SIG-M5 treated with dmso at 0.1 percent for 504 hours (cell line): ENCODE measurements around the gene HDAC9.
A peak's percentile ranks its signal among the peaks of the same experiment; 100 is the strongest.
"Not testable (repeated sequence)": the region's sequence is repeated elsewhere in the genome, so short reads cannot be mapped to it uniquely, and the experiment has no call there.

ENCODE experiments used
- DNase-seq: peaks from one replicate; lab custom pipeline; 2025; ENCODE audit not compliant: unreplicated experiment; lab: John Stamatoyannopoulos, UW

HDAC9 gene

GRCh38 chr7:18996583-18996982 lies 501.0 kb downstream of the HDAC9 start:
- DNase-seq = no peak

GRCh38 chr7:18997477-18998150 lies 502.1 kb downstream of the HDAC9 start:
- DNase-seq = no peak

GRCh38 chr7:19000410-19000809 lies 504.9 kb downstream of the HDAC9 start:
- no peak for DNase-seq

- DNase-seq = no peak
These were observed 506.3 kb downstream of the HDAC9 start for GRCh38 chr7:19001854-19002253.

- DNase-seq = no peak
These were observed 513.8 kb downstream of the HDAC9 start for GRCh38 chr7:19009241-19009935.

GRCh38 chr7:19009936-19010280 lies 514.4 kb downstream of the HDAC9 start:
- no peak for DNase-seq

GRCh38 chr7:19011212-19011611 lies 515.7 kb downstream of the HDAC9 start:
- no peak for DNase-seq

GRCh38 chr7:19015098-19015497 lies 519.5 kb downstream of the HDAC9 start:
- DNase-seq = no peak

- DNase-seq = no peak
These were observed 520.6 kb downstream of the HDAC9 start for GRCh38 chr7:19016140-19016539.

- no peak for DNase-seq
These were observed 521.8 kb downstream of the HDAC9 start for GRCh38 chr7:19017374-19017773.

- DNase-seq = no peak
These were observed 524.5 kb downstream of the HDAC9 start for GRCh38 chr7:19020062-19020461.

- no peak for DNase-seq
These were observed 525.2 kb downstream of the HDAC9 start for GRCh38 chr7:19020711-19021110.

GRCh38 chr7:19023477-19023876 lies 527.9 kb downstream of the HDAC9 start:
- no peak for DNase-seq

- no peak for DNase-seq
These were observed 528.7 kb downstream of the HDAC9 start for GRCh38 chr7:19024261-19024660.

GRCh38 chr7:19026888-19027287 lies 531.3 kb downstream of the HDAC9 start:
- DNase-seq = no peak

GRCh38 chr7:19030281-19030680 lies 534.7 kb downstream of the HDAC9 start:
- DNase-seq = no peak

- not testable (repeated sequence) for DNase-seq
These were observed 537.4 kb downstream of the HDAC9 start for GRCh38 chr7:19032942-19033341.

GRCh38 chr7:19051767-19052375 lies 556.3 kb downstream of the HDAC9 start:
- DNase-seq = peak; percentile 6
